DMS153 treated with DMSO at 0.1 percent for 48 hours (cell line): ENCODE results near the gene PLEKHB2.
"Not testable (repeated sequence)": the region's sequence is repeated elsewhere in the genome, so short reads cannot be mapped to it uniquely, and the experiment has no call there.

Experiments used
- DNase-seq: peaks from one replicate; lab custom pipeline; 2025; ENCODE audit not compliant: unreplicated experiment; lab: John Stamatoyannopoulos, UW

The PLEKHB2 gene

GRCh38 chr2:131142849-131143248 is 37.7 kb downstream of the PLEKHB2 start:
- no peak for DNase-seq

DNA sequence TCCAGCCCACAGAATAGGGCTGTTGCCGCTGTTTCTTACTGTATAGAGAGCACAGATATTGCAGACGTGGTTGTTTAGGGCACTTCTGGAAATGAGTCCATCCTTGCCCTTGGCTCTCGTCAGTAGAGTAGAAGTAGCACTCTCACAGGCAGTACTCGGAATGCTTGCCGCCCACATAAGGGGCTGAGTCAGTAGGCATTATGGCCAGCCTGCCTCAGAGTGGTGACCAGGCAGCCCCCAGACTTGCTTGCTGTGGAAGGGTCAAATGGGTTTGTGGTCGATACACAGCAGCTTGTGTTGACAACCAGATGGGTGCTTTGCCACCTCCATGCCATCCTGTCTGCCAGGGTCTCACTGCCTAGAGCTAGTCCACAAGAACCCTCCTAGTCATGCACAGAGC is 38.7 kb downstream of the PLEKHB2 start:
- no peak for DNase-seq

DNA sequence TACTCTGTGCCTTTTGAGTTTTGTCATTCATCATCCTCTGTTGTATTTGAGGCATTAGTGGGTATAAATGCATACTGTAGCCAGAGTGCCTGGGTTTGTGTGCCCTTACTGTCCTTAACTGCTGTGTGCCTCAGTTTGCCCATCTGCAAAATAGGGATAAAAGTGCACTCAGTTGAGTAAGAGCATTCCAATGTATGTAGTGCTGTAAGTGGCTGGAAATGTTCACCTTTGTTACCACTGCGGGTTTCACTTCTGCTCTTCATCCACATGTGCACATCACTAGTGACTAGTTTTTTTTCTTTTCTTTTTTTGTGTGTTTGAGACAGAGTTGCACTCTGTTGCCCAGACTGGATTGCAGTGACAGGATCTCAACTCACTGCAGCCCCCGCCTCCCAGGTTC is 39.9 kb downstream of the PLEKHB2 start:
- DNase-seq: no peak

DNA sequence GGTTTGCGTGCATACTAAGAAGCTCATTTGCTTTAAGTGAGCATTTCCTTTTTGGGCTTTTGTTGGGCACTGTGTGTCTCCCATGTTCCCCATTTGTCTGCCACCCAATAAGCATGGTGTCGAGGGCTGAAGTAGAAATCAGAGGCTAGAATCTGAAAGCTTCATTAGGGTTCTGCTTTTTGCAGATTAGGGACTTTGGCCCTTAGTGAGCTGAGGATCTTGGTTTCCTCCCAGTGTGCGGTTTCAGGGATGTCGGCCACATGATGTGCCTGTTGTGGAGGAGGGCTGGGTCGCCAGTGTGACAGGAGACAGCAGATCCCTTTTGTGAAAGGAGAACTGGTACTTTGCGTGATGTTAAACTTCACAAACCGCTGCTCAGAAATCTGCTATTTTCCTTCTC is 41.1 kb downstream of the PLEKHB2 start:
- no peak for DNase-seq

- no peak for DNase-seq
Observed at GRCh38 chr2:131146749-131147148, 41.6 kb downstream of the PLEKHB2 start.

DNA sequence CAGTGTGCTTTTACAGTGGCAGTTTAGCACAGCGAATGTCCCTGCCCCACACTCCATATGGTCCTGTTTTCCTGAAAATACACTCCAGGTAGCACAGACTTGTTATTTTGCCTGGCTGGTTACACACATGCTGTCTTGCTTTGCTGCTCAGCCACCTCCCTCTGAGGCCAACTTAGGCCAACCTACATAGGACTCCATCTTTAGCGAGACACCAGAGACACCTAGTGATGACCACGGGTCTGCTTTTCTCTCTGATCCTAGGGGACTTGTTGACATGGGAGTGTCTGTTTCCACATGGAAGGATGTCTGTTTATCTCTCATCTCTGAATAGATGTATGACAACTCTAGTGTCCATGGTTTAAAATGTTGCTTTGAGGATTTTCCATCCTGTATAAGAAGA is 43.3 kb downstream of the PLEKHB2 start:
- DNase-seq: no peak

DNA sequence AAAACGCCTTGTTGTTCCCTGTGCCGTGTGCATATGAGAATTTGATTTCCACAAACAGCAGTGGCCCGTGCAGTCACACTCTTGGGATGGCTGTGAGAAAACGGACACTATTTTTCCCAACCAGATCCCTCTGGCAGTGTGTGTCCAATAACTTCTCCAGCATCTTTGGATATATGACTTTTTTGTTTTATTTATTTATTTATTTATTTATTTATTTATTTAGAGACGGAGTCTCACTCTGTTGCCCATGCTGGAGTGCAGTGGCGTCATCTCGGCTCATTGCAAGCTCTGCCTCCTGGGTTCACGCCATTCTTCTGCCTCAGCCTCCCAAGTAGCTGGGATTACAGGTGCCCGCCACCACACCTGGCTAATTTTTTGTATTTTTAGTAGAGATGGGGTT is 45.0 kb downstream of the PLEKHB2 start:
- DNase-seq: not testable (repeated sequence)

DNA sequence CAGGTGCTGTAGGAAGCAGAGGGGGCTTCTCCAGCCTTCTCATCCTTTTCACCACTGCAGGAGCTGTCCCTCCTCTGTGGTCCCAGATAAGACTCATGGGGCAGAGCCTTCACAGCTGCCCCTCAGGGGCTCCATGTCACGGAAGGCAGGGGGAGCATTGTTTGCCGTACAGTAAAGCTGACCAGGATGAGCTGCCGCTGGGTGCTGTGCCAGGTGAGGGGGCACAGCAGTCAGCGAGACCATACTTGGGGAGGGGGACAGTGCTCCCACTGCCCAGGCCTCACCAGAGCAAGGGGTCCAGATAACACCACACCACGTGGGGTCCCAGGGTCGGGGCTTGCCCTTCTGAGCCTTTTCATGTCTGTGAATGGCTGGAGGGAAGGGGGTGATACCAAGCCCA is 46.3 kb downstream of the PLEKHB2 start:
- no peak for DNase-seq

- DNase-seq: no peak
Observed at GRCh38 chr2:131152074-131152473, 46.9 kb downstream of the PLEKHB2 start.

DNA sequence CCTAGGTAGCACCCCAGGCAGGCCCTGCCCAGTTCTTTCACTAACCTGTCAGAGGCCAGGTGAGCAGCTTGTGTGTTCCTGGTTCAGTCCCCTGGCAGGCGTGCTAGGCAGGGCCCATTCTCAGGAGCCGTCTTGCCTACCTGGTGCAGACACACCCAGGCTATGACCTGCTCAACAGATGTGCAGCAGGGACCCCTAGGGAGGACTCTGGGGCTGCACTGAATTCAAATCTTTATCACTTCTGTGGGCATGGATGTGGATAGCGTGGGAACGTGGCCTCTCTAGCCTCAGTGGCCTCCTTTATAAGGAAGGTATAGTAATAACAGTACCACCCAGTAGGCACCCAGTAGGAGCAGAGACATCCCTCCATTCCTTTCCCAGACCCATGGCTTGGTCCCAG is 48.4 kb downstream of the PLEKHB2 start:
- no peak for DNase-seq

- peak; percentile 57 for DNase-seq
Observed at GRCh38 chr2:131154071-131154531, 49.0 kb downstream of the PLEKHB2 start.

DNA sequence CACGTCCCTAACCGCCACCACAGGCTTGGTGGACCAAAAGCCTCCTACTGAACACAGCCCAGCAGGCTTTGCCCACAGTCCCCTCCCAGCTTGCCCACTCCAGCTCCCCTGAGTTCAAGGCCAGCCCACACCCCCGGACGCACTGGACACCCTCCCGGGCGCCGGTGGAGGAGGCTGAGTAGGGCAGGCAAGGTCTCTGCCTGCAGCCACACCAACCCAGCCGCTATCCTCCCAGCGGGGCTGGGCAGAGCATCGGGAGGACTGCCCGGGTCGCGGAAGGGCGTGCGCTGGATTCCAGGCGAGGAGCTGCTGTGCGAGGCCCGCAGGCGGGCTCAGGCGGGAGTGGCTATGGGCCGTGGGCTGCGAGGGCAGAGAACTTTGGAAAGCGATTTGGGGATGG is 49.5 kb downstream of the PLEKHB2 start:
- no peak for DNase-seq

DNA sequence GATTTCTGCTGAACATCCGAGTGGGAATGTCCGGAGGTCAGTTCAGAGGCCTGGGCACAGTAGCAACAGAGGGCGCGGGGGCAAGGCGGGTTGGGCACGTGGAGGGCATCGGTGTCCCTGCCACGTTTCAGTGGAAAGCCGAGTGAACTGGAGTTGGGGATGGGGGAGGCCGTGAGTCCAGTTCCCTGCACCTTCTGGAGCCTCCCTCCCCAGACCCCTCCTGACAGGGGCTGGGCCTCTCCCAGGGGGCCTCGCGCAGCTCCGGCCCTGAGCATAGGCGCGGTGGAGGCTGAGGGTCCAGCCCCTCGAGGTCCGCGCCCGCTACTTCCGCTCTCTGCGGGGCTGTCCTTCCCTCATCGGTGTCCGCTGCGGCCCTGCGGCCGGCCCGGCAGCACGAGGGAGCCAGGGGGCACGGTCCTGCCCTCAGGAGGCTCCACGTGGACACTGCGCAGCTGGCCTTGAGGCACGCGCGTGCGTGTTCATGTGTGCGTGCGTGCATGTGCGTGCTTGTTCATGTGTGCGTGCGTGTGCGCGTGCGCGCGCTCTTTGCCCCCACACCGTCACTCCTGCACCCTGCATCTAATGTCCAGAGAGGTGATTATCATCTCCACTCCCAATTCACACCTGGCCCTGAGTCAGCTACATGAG is 50.2 kb downstream of the PLEKHB2 start:
- no peak for DNase-seq

DNA sequence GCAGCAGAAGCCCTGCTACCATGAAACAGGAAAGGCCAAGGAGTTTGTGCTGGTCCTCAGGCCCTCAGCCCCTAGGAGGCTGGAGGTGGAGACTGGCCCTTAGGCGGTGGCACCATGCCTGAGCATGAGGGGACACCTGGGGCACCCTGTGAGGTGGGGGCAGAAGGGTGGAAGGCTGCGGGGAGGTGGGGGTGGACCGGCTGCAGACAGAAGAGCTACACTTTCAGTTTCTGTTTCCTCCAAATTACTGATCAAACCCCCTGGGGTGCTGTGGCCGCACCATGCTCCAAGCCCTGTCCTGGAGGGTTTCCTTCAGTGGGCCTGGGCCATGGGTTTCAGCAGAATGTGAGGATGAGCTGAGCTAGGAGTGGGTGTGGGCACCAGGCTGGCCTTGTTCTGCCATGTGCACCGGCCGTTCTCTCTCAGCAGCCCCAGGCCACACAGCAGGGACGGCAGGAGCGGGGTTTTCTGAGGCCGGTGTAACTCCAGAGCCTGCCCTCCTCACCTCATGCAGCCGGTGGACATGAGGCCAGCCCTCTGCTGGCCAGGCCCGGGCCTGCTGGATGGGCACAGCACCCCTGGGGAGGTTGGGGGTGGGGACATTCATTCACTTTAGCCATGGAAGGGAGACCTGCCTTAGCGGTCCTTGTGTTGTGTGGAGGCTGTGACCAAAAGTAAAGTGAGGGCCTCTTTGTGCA is 51.5 kb downstream of the PLEKHB2 start:
- DNase-seq: no peak

DNA sequence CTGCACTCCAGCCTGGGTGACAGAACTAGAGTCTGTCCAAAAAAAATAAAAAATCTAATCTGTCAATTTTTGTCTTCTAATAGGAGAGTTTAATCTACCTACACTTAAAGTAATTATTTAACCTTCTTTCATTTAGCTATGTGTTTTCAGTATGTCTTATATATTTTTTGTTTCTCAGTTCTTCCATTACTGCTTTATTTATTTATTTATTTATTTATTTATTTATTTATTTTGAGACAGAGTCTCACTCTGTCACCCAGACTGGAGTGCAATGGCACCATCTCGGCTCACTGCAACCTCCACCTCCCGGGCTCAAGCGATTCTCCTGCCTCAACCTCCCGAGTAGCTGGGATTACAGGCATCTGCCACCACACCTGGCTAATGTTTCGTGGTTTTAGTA is 60.4 kb downstream of the PLEKHB2 start:
- DNase-seq: not testable (repeated sequence)

GRCh38 chr2:131168538-131168937 is 63.4 kb downstream of the PLEKHB2 start:
- no peak for DNase-seq

DNA sequence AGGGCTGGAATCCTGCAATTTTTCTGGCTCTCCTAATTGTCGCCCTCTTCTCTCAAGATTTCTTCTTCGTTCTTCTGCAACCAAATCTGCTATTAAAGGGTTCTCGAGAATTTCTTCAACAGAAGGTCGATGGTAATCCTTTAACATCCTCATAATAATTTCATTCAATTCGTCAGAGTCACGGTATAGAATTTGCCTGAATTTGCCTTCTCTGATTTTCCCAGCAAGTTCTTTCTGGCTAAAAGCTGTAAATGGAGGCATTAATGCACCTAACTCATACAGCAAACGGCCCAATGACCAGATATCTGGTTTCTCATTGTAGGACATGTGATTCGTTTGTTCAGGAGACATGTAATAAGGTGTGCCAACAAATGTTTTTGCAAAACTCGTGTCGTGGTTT is 72.9 kb downstream of the PLEKHB2 start:
- not testable (repeated sequence) for DNase-seq

GRCh38 chr2:131178721-131179418 is 73.7 kb downstream of the PLEKHB2 start:
- DNase-seq: not testable (repeated sequence)

GRCh38 chr2:131181451-131181850 is 76.3 kb downstream of the PLEKHB2 start:
- DNase-seq: not testable (repeated sequence)

DNA sequence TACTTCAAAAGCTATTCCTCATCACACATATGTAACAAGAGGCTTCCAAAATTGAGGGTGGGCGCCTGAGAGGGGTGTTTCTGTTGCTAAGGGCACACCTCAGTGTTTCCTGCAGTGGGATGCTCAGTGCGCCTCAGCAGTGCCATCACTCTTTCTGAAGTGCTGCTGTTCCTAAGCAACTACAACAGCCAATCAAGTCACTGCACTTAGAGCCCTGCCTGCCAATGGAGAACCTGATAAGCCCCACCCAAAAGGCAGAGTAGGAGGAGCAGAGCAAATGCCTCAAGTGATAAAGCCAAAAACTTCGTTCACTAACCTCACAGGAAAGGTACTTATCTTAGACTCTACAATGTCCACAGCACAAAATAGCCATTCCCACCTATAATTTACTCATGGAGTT is 88.3 kb downstream of the PLEKHB2 start:
- not testable (repeated sequence) for DNase-seq

- DNase-seq: not testable (repeated sequence)
Observed at GRCh38 chr2:131196186-131196585, 91.0 kb downstream of the PLEKHB2 start.
